GM12873 (cell line): ENCODE data around the gene RAET1G.

Experiments
- TF ChIP-seq, protein P1 (sequence below): IDR thresholded peaks from 2 replicates; pipeline ENCODE4 v1.5.1; 2012; ENCODE audit warnings: low read depth, mild to moderate bottlenecking, moderate library complexity, low read length, control low read depth; ENCODE audit not compliant: insufficient read depth; ENCODE audit errors: missing control alignments

The RAET1G gene

DNA sequence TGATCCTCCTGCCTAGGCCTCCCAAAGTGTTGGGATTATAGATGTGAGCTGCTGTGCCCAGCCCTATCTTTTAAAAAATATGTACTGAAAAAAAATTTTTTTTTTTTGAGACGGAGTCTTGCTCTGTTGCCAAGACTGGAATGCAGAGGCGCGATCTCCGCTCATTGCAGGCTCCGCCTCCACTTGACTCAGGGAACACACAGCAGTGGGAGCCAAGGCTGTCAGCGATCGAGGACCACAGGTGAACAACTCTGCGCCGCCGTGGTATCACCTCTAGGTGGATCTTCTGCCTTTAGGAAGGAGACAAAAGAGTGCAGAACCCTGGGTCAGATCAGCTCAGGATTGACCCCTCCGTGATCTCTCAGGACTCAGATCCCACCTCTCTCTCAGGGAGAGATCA, 38.7 kb downstream of the RAET1G start:
- TF ChIP-seq, protein P1, sequence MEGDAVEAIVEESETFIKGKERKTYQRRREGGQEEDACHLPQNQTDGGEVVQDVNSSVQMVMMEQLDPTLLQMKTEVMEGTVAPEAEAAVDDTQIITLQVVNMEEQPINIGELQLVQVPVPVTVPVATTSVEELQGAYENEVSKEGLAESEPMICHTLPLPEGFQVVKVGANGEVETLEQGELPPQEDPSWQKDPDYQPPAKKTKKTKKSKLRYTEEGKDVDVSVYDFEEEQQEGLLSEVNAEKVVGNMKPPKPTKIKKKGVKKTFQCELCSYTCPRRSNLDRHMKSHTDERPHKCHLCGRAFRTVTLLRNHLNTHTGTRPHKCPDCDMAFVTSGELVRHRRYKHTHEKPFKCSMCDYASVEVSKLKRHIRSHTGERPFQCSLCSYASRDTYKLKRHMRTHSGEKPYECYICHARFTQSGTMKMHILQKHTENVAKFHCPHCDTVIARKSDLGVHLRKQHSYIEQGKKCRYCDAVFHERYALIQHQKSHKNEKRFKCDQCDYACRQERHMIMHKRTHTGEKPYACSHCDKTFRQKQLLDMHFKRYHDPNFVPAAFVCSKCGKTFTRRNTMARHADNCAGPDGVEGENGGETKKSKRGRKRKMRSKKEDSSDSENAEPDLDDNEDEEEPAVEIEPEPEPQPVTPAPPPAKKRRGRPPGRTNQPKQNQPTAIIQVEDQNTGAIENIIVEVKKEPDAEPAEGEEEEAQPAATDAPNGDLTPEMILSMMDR, result no peak

DNA sequence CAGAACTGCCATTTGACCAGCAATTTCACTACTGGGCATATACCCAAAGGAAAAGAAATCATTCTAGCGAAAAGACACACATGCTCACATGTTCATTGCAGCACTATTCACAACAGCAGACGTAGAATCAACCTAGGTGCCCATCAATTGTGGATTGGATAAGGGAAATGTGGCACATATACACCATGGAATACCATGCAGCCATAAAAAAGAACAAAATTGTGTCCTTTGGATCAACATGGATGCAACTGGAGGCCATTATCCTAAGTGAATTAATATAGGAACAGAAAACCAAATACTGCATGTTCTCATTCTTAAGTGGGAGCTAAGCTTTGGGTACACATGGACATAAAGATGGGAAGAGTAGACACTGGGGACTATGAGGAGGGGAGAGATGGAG, 41.1 kb downstream of the RAET1G start:
- TF ChIP-seq, protein P1, result no peak

- TF ChIP-seq, protein P1, result no peak
Measured at GRCh38 chr6:149881066-149881766, 41.7 kb downstream of the RAET1G start.

GRCh38 chr6:149877659-149878058, 45.3 kb downstream of the RAET1G start:
- TF ChIP-seq, protein P1, result no peak

GRCh38 chr6:149876241-149876933, 46.5 kb downstream of the RAET1G start:
- TF ChIP-seq, protein P1, result no peak

DNA sequence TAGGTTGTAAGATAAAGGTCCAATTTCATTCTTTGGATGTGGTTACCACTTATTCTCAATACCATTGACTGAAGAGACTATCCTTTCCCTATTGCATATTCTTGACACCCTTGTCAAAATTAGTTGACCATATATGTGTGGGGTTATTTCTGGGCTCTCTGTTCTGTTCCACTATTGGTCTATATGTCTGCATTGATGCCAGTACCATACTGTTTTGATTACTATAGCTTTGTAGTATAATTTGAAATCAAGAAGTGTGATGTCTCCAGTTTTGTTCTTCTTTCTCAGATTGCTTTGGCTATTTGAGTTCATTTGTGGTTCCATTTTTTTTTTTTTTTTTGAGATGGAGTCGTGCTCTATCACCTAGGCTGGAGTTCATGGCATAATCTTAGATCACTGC, 50.7 kb downstream of the RAET1G start:
- TF ChIP-seq, protein P1, result no peak

- TF ChIP-seq, protein P1, result no peak
Measured at GRCh38 chr6:149871182-149871581, 51.7 kb downstream of the RAET1G start.
